Prostate gland (tissue), 2 donors: ENCODE measurements around the gene ZNF512B. TPM values are rescaled to one million over a fixed set of nuclear protein-coding genes. Genes with fewer than 3 reads are reported as not detected.
A peak's percentile ranks its signal among the peaks of the same experiment; 100 is the strongest.
"Not testable (repeated sequence)": the region's sequence is repeated elsewhere in the genome, so short reads cannot be mapped to it uniquely, and the experiment has no call there.

ENCODE experiments used
- DNase-seq: peaks from one replicate; pipeline ENCODE4 v3.0.0-alpha.2; 2019; ENCODE audit warnings: low spot score
- H3K27ac ChIP-seq, 2 donors: fragments of 200-600 bp; sonication (generic); 2 replicates each; pipeline ENCODE4 v1.5.1; 2017 to 2019
- H3K27me3 ChIP-seq: fragments of 200-600 bp; sonication (generic); replicated peaks from 2 replicates; pipeline ENCODE4 v1.5.1; 2019; ENCODE audit not compliant: insufficient read depth
- H3K36me3 ChIP-seq, 2 donors: fragments of 200-600 bp; sonication (generic); 1 replicate in 1 of 2; 2 replicates in 1 of 2; pipeline versions ENCODE4 v1.5.1 to v1.8.1; 2017 to 2019
- H3K4me1 ChIP-seq: fragments of 200-600 bp; sonication (generic); replicated peaks from 2 replicates; pipeline ENCODE4 v1.5.1; 2019
- H3K4me3 ChIP-seq, 2 donors: fragments of 200-600 bp; sonication (generic); 2 replicates each; pipeline ENCODE4 v1.5.1; 2017 to 2019
- H3K9me3 ChIP-seq: fragments of 200-600 bp; sonication (generic); 2 replicates; pipeline ENCODE4 v1.5.1; 2017
- CTCF ChIP-seq, 4 experiments: fragments of 200-600 bp in 2 of 4; fragments of 450-650 bp in 2 of 4; sonication (generic) in 2 of 4; IDR thresholded peaks; 1 replicate in 3 of 4; 2 replicates in 1 of 4; pipeline ENCODE4 v1.5.1; 2016 to 2019; ENCODE audit warnings: antibody characterized with exemption in 4 of 4, mild to moderate bottlenecking in 2 of 4, moderate library complexity in 2 of 4
- POLR2A ChIP-seq: fragments of 450-650 bp; IDR thresholded peaks from one replicate; pipeline ENCODE4 v1.6.1; 2016; ENCODE audit warnings: antibody characterized with exemption, mild to moderate bottlenecking
- POLR2AphosphoS5 ChIP-seq: sonication (generic); formaldehyde crosslinking; IDR thresholded peaks from one replicate; pipeline ENCODE4 v1.6.1; 2017; ENCODE audit warnings: antibody characterized with exemption
- WGBS: methylation state at CpG from one replicate; pipeline ENCODE4 v1.1.5; 2018; 5-methylcytosine and 5-hydroxymethylcytosine counted together
- intact Hi-C: fragments of 100-400 bp; cut with DNase I; formaldehyde crosslinking; loops from one replicate; pipeline ENCODE4 v1.14.2; 2022
- total RNA-seq, 2 donors: library from RNA; depleted of rRNA; stranded (reverse); fragments of >200 nt; gene quantifications; one replicate each; pipeline ENCODE4 v1.1.0, GENCODE V29; 2016

The ZNF512B gene
- total RNA-seq, 2 donors from 2014 or later: 12.2 to 24.6 TPM

- intact Hi-C loops: loop anchor here (10.0 kb wide), 2 partner anchors 203 to 333 kb away; no protein-coding TSS in a partner anchor
Observed at GRCh38 chr20:63977739-63978276, 8.1 kb upstream of the ZNF512B start.

GRCh38 chr20:63976980-63977738 is 7.4 kb upstream of the ZNF512B start:
- intact Hi-C loops: loop anchor here (10.0 kb wide), 2 partner anchors 202 to 332 kb away; no protein-coding TSS in a partner anchor
- DNase-seq: no peak
- peaks cover 14% of the 10 kb centered on the region for H3K4me1 ChIP-seq
- H3K36me3 ChIP-seq: no peaks in the 10 kb centered on the region
- no peak for TF ChIP-seq CTCF (IDR thresholded peaks at IDR 0.05)
- no peak for TF ChIP-seq POLR2A
- TF ChIP-seq POLR2AphosphoS5: no peak
- no peaks in the 10 kb centered on the region for H3K9me3 ChIP-seq
- 89% methylated on average over 18 of the region's 18 CpGs for WGBS
- no peak overlapping the region for H3K27ac ChIP-seq
- no peaks in the 10 kb centered on the region for H3K27me3 ChIP-seq
- no peak overlapping the region for H3K4me3 ChIP-seq

More at GRCh38 chr20:63977739-63978276, 8.1 kb upstream of the ZNF512B start:
- 79% methylated on average over 16 of the region's 16 CpGs for WGBS
- no peaks in the 10 kb centered on the region for H3K9me3 ChIP-seq
- H3K27ac ChIP-seq: no peak overlapping the region
- no peaks in the 10 kb centered on the region for H3K27me3 ChIP-seq
- TF ChIP-seq CTCF (IDR thresholded peaks at IDR 0.05): no peak
- TF ChIP-seq POLR2AphosphoS5: no peak
- TF ChIP-seq POLR2A: no peak
- no peaks in the 10 kb centered on the region for H3K36me3 ChIP-seq
- peaks cover 15% of the 10 kb centered on the region for H3K4me1 ChIP-seq
- DNase-seq: no peak
- no peak overlapping the region for H3K4me3 ChIP-seq

- WGBS: 94% methylated on average over 7 of the region's 7 CpGs
- intact Hi-C loops: loop anchor here (10.0 kb wide), 2 partner anchors 202 to 332 kb away; no protein-coding TSS in a partner anchor
- not testable (repeated sequence) for H3K27ac ChIP-seq, H3K36me3 ChIP-seq, H3K4me1 ChIP-seq, DNase-seq, H3K9me3 ChIP-seq, H3K4me3 ChIP-seq, H3K27me3 ChIP-seq
Observed at GRCh38 chr20:63976511-63976910, 6.8 kb upstream of the ZNF512B start.

- Histone ChIP-seq H3K9me3 (no peaks in the 10 kb centered on the region), H3K4me1 (peaks cover 15% of the 10 kb centered on the region), H3K27me3 (no peaks in the 10 kb centered on the region), H3K36me3 (no peaks in the 10 kb centered on the region), H3K27ac (peak overlapping the region; percentile 65 to 74), H3K4me3 (no peak overlapping the region)
- peak; percentile 84 for DNase-seq
- TF ChIP-seq POLR2AphosphoS5: peak; percentile 75
- TF ChIP-seq POLR2A: no peak
- intact Hi-C loops: loop anchor here (5.0 to 10.0 kb wide), 4 partner anchors 67 to 437 kb away; partner anchors contain the start of gene PTK6
- whole genome bisulfite sequencing: 32% methylated on average over 19 of the region's 19 CpGs
Observed at GRCh38 chr20:63974402-63975200, 4.9 kb upstream of the ZNF512B start.

GRCh38 chr20:63973636-63974401 is 4.1 kb upstream of the ZNF512B start:
- H3K27ac ChIP-seq: peak overlapping the region; percentile 65 to 74
- 10% methylated on average over 36 of the region's 37 CpGs for WGBS
- H3K9me3 ChIP-seq: no peaks in the 10 kb centered on the region
- H3K36me3 ChIP-seq: no peaks in the 10 kb centered on the region
- peaks cover 17% of the 10 kb centered on the region for H3K4me1 ChIP-seq
- DNase-seq: peak; percentile 84
- H3K27me3 ChIP-seq: no peaks in the 10 kb centered on the region
- peak overlapping the region; percentile 14 to 30 for H3K4me3 ChIP-seq
- intact Hi-C loops: loop anchor here (5.0 to 10.0 kb wide), 4 partner anchors 67 to 437 kb away; partner anchors contain the start of gene PTK6
- TF ChIP-seq CTCF (IDR thresholded peaks at IDR 0.05) (peak; percentile 95 to 99 (median 97)), POLR2AphosphoS5 (peak; percentile 77), POLR2A (no peak)
